B cell (primary cell): ENCODE data around the gene KRT14. TPM values are rescaled to one million over a fixed set of nuclear protein-coding genes. Genes with fewer than 3 reads are reported as not detected.

Source experiments
- ATAC-seq: fragments of 200-7000 bp; cut with Tn5 transposase; one replicate; pipeline ENCODE4 v1.10.0; 2021; ENCODE audit warnings: low read depth, mild to moderate bottlenecking, moderate number of reproducible peaks, moderate library complexity
- CTCF ChIA-PET: fragments of 350-600 bp; sonication (Branson Sonifier 250); formaldehyde crosslinking; loops from one replicate; lab custom pipeline; 2021; ENCODE audit warnings: antibody characterized with exemption, inconsistent platforms; lab: Charles Lee
- POLR2A ChIA-PET: fragments of 350-600 bp; sonication (Branson Sonifier 250); formaldehyde crosslinking; loops from one replicate; lab custom pipeline; 2021; ENCODE audit warnings: antibody characterized with exemption; lab: Charles Lee
- DNase-seq: peaks from one replicate; pipeline ENCODE4 v3.0.0; 2013
- H2AFZ ChIP-seq: 2 replicates; pipeline ENCODE4 v1.6.1; 2012; ENCODE audit warnings: mild to moderate bottlenecking, low read depth, low read length; ENCODE audit not compliant: insufficient read depth, poor library complexity, severe bottlenecking
- H3K27ac ChIP-seq, 2 donors: 1 replicate in 1 of 2; 2 replicates in 1 of 2; pipeline ENCODE4 v1.5.1; 2012 to 2013; ENCODE audit warnings: low read length in 2 of 2, mild to moderate bottlenecking in 2 of 2, moderate library complexity in 1 of 2
- H3K27me3 ChIP-seq, 4 experiments: fragments of 200-600 bp in 1 of 4; sonication (generic) in 1 of 4; replicated peaks in 1 of 4; 1 replicate in 2 of 4; 2 replicates in 2 of 4; pipeline versions ENCODE4 v1.6.1 to v1.7.0; 2013 to 2016; ENCODE audit warnings: low read length in 3 of 4, mild to moderate bottlenecking in 2 of 4, mixed read lengths in 1 of 4, moderate library complexity in 1 of 4; ENCODE audit not compliant: insufficient read depth in 4 of 4, control insufficient read depth in 3 of 4; ENCODE audit errors: control extremely low read depth in 1 of 4
- H3K36me3 ChIP-seq, 2 experiments: replicated peaks in 1 of 2; 1 replicate in 1 of 2; 2 replicates in 1 of 2; pipeline versions ENCODE4 v1.6.1 to v1.7.1; 2013; ENCODE audit warnings: low read length in 1 of 2; ENCODE audit not compliant: insufficient read depth in 2 of 2, control insufficient read depth in 1 of 2; ENCODE audit errors: control extremely low read depth in 1 of 2, extremely low read depth in 1 of 2
- H3K4me1 ChIP-seq, 2 donors: fragments of 200-600 bp in 1 of 2; sonication (generic) in 1 of 2; 1 replicate in 1 of 2; 2 replicates in 1 of 2; pipeline versions ENCODE4 v1.5.1 to v1.6.1; 2013 to 2017; ENCODE audit warnings: low read length in 2 of 2; ENCODE audit not compliant: control insufficient read depth in 2 of 2, insufficient read depth in 2 of 2
- H3K4me2 ChIP-seq: replicated peaks from 2 replicates; pipeline ENCODE3; 2012; ENCODE audit warnings: mild to moderate bottlenecking, low read depth, low read length; ENCODE audit not compliant: poor library complexity, severe bottlenecking
- H3K4me3 ChIP-seq, 5 experiments: fragments of 200-600 bp in 1 of 5; sonication (generic) in 1 of 5; 1 replicate in 3 of 5; 2 replicates in 2 of 5; pipeline versions ENCODE4 v1.5.1 to v1.7.0; 2011 to 2016; ENCODE audit warnings: low read length in 4 of 5, mild to moderate bottlenecking in 4 of 5, low read depth in 2 of 5, control low read depth in 1 of 5, moderate library complexity in 1 of 5; ENCODE audit not compliant: insufficient read depth in 1 of 5; ENCODE audit errors: control extremely low read depth in 1 of 5, extremely low read depth in 1 of 5
- H3K79me2 ChIP-seq: fragments of 200-600 bp; sonication (generic); one replicate; pipeline ENCODE4 v1.6.0; 2016; ENCODE audit warnings: low read length; ENCODE audit not compliant: control insufficient read depth, insufficient read depth
- H3K9ac ChIP-seq: fragments of 200-600 bp; sonication (generic); 2 replicates; pipeline ENCODE4 v1.6.1; 2017; ENCODE audit warnings: mild to moderate bottlenecking, low read length, moderate library complexity
- H3K9me3 ChIP-seq, 3 donors: one replicate each; pipeline versions ENCODE4 v1.6.1 to v1.7.1; 2013; ENCODE audit warnings: low read length in 2 of 3; ENCODE audit not compliant: control insufficient read depth in 2 of 3, insufficient read depth in 1 of 3; ENCODE audit errors: control extremely low read depth in 1 of 3
- H4K20me1 ChIP-seq: 2 replicates; pipeline ENCODE4 v1.6.0; 2012; ENCODE audit warnings: mild to moderate bottlenecking, low read length; ENCODE audit not compliant: insufficient read depth, control insufficient read depth, poor library complexity, severe bottlenecking
- H3K27ac Mint-ChIP-seq: one replicate; pipeline ENCODE4 v1.8.0; 2021; ENCODE audit warnings: mixed read lengths
- H3K27me3 Mint-ChIP-seq: one replicate; pipeline ENCODE4 v1.8.0; 2021; ENCODE audit warnings: mixed read lengths
- H3K4me1 Mint-ChIP-seq: one replicate; pipeline ENCODE4 v1.8.0; 2021; ENCODE audit warnings: mixed read lengths
- H3K4me3 Mint-ChIP-seq: one replicate; pipeline ENCODE4 v1.8.0; 2021; ENCODE audit warnings: mixed read lengths
- H3K9me3 Mint-ChIP-seq: one replicate; pipeline ENCODE4 v1.8.0; 2022; ENCODE audit warnings: mixed read lengths; ENCODE audit not compliant: insufficient read depth
- EZH2 ChIP-seq: IDR thresholded peaks from 2 replicates; pipeline ENCODE4 v1.6.1; 2012; ENCODE audit warnings: borderline replicate concordance, low read depth, mild to moderate bottlenecking, moderate library complexity, low read length; ENCODE audit not compliant: insufficient read depth, poor library complexity, severe bottlenecking
- WGBS: methylation state at CpG from one replicate; pipeline ENCODE4 v1.1.5; 2013; ENCODE audit warnings: missing lambda C conversion rate; ENCODE audit not compliant: insufficient coverage; 5-methylcytosine and 5-hydroxymethylcytosine counted together
- intact Hi-C: fragments of 100-400 bp; cut with micrococcal nuclease; formaldehyde crosslinking; loops from one replicate; pipeline ENCODE4 v1.10.0; 2022
- polyA plus RNA-seq: library from polyadenylated mRNA; depleted of rRNA; stranded (reverse); fragments of >200 nt; gene quantifications from 2 replicates; pipeline ENCODE4 v1.2.3, GENCODE V29; 2012
- total RNA-seq, 2 donors: library from RNA; stranded (reverse); fragments of 120-200 nt in 1 of 2; gene quantifications; 1 replicate in 1 of 2; 2 replicates in 1 of 2; pipeline versions ENCODE4 v1.2.3 to v1.2.4, GENCODE V29; 2013 to 2022
- TF ChIP-seq, protein P1 (sequence below): fragments of 200-600 bp; IDR thresholded peaks from one replicate; pipeline ENCODE4 v1.8.0; 2022; ENCODE audit warnings: antibody characterized with exemption, mild to moderate bottlenecking

The KRT14 gene
- total and polyA plus RNA-seq, 2 donors (not counting 1 experiment from before 2014, with no cell fraction given) = not detected

DNA sequence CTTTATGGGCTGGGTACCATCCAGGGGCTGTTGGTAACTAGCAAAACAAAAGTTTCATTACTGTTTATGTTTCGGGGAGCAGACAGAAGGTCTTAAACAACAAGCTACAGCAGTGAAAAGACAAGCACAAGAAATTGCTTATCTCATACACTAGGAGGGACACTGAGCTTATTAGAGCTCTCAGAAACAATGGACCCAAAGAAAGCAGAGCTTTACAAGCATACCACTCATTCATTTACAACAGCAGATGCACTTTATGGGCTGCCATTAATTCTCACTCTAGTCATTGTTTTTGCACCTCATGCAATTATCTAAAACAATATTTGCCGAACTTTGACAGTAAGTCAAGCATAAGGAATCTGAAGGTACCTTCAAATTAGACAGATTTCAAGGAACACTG, 15.8 kb upstream of the KRT14 start:
- Histone ChIP-seq H4K20me1 (no peaks in the 10 kb centered on the region), H3K27ac (no peak overlapping the region), H3K36me3 (no peaks in the 10 kb centered on the region), H3K79me2 (no peaks in the 10 kb centered on the region), H3K4me2 (no peak overlapping the region), H3K27me3 (peaks cover 0 to 2% (median 0%) of the 10 kb centered on the region in 4 experiments), H3K9me3 (peaks cover 2 to 9% (median 8%) of the 10 kb centered on the region in 3 donors), H3K9ac (no peak overlapping the region), H3K4me3 (no peak overlapping the region), H3K4me1 (no peaks in the 10 kb centered on the region), H2AFZ (no peak overlapping the region)
- TF ChIP-seq EZH2 = no peak
- TF ChIP-seq, protein P1, sequence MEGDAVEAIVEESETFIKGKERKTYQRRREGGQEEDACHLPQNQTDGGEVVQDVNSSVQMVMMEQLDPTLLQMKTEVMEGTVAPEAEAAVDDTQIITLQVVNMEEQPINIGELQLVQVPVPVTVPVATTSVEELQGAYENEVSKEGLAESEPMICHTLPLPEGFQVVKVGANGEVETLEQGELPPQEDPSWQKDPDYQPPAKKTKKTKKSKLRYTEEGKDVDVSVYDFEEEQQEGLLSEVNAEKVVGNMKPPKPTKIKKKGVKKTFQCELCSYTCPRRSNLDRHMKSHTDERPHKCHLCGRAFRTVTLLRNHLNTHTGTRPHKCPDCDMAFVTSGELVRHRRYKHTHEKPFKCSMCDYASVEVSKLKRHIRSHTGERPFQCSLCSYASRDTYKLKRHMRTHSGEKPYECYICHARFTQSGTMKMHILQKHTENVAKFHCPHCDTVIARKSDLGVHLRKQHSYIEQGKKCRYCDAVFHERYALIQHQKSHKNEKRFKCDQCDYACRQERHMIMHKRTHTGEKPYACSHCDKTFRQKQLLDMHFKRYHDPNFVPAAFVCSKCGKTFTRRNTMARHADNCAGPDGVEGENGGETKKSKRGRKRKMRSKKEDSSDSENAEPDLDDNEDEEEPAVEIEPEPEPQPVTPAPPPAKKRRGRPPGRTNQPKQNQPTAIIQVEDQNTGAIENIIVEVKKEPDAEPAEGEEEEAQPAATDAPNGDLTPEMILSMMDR = no peak
- 88% methylated on average over 1 of the region's 2 CpGs for WGBS
- Mint-ChIP-seq H3K4me1 (no peaks in the 10 kb centered on the region), H3K27ac (no peak overlapping the region), H3K9me3 (peaks cover 10% of the 10 kb centered on the region), H3K4me3 (no peak overlapping the region), H3K27me3 (peaks cover 42% of the 10 kb centered on the region)
- POLR2A ChIA-PET = no interaction called here
- CTCF ChIA-PET = no interaction called here
- intact Hi-C loops = no loop called here
- DNase-seq (no peak), ATAC-seq (no peak)

DNA sequence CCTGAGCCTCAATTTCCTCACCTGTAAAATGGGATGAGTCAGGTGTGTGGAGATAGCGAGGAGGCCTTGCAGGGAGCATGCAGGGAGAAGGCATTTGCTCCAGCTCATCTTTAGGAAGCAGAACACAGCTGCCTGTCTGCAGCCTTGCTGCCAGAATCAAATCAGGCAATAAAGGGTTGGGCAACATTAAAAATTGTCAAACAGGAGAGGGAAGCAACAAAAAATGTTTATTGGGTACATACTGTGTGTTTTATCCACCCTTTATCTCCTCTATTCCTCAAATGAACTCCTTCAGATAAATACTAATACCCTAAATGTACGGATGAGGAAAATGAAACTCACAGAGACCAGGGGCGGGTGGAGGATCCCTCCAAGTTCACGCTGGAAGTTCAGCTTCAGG, 13.6 kb upstream of the KRT14 start:
- no peaks in the 10 kb centered on the region for H3K27me3 ChIP-seq
- no peak for ATAC-seq
- CTCF ChIA-PET = no interaction called here
- no peaks in the 10 kb centered on the region for H4K20me1 ChIP-seq
- no peaks in the 10 kb centered on the region for H3K4me1 Mint-ChIP-seq
- peaks cover 38% of the 10 kb centered on the region for H3K27me3 Mint-ChIP-seq
- no peaks in the 10 kb centered on the region for H3K9me3 Mint-ChIP-seq
- H3K27ac Mint-ChIP-seq = no peak overlapping the region
- POLR2A ChIA-PET = no interaction called here
- H3K9ac ChIP-seq = no peak overlapping the region
- H3K4me2 ChIP-seq = no peak overlapping the region
- intact Hi-C loops = no loop called here
- 93% methylated on average over 3 of the region's 4 CpGs for WGBS
- H3K4me3 ChIP-seq = no peak overlapping the region
- no peaks in the 10 kb centered on the region for H3K36me3 ChIP-seq
- no peak overlapping the region for H2AFZ ChIP-seq
- peaks cover 0 to 5% (median 0%) of the 10 kb centered on the region in 3 donors for H3K9me3 ChIP-seq
- no peaks in the 10 kb centered on the region for H3K79me2 ChIP-seq
- no peak overlapping the region for H3K27ac ChIP-seq
- DNase-seq = no peak
- H3K4me1 ChIP-seq = no peaks in the 10 kb centered on the region
- TF ChIP-seq, protein P1 = no peak
- no peak for TF ChIP-seq EZH2
- H3K4me3 Mint-ChIP-seq = no peak overlapping the region
